Bronchial epithelial cell (primary cell): ENCODE results near the gene PRKCZ. TPM values are rescaled to one million over a fixed set of nuclear protein-coding genes. Genes with fewer than 3 reads are reported as not detected.
A peak's percentile ranks its signal among the peaks of the same experiment; 100 is the strongest.

ENCODE experiments used
- DNase-seq: peaks from one replicate; pipeline ENCODE4 v3.0.0-alpha.2; 2010; ENCODE audit warnings: low read depth
- FAIRE-seq: peaks from 2 replicates; lab custom pipeline; 2011; peaks lifted over from hg19 to GRCh38; lab: Jason Lieb, UNC
- H3K27me3 ChIP-seq: 2 replicates; pipeline ENCODE4 v1.5.1; 2011; ENCODE audit warnings: low read length; ENCODE audit not compliant: control insufficient read depth, insufficient read depth
- H3K36me3 ChIP-seq: 2 replicates; pipeline ENCODE4 v1.5.1; 2011; ENCODE audit warnings: low read length; ENCODE audit not compliant: control insufficient read depth, insufficient read depth
- H3K4me3 ChIP-seq: 2 replicates; pipeline ENCODE4 v1.5.1; 2011; ENCODE audit warnings: mild to moderate bottlenecking, low read depth, low read length, control low read depth
- CTCF ChIP-seq: IDR thresholded peaks from 2 replicates; pipeline ENCODE4 v1.5.1; 2011; ENCODE audit warnings: mild to moderate bottlenecking, moderate library complexity, low read length, control low read depth, inconsistent platforms; ENCODE audit not compliant: insufficient read depth, severe bottlenecking
- total RNA-seq: library from RNA; depleted of rRNA; stranded (reverse); fragments of >200 nt; gene quantifications from 2 replicates; pipeline ENCODE4 v1.2.1, GENCODE V29; 2014

PRKCZ gene
- total RNA-seq, 1 donor from 2014 or later: 38.4 TPM

GRCh38 chr1:2041305-2041704 is 8.9 kb upstream of the PRKCZ start:
- no peak for FAIRE-seq
- no peak for DNase-seq
- no peak for TF ChIP-seq CTCF
- no peak overlapping the region for H3K4me3 ChIP-seq
- H3K27me3 ChIP-seq: no peaks in the 10 kb centered on the region
- no peaks in the 10 kb centered on the region for H3K36me3 ChIP-seq

GRCh38 chr1:2041887-2042286 is 8.3 kb upstream of the PRKCZ start:
- no peaks in the 10 kb centered on the region for H3K27me3 ChIP-seq
- TF ChIP-seq CTCF: no peak
- no peaks in the 10 kb centered on the region for H3K36me3 ChIP-seq
- FAIRE-seq (peak; percentile 92), DNase-seq (no peak)
- H3K4me3 ChIP-seq: no peak overlapping the region

GRCh38 chr1:2042830-2043773 is 7.1 kb upstream of the PRKCZ start:
- H3K27me3 ChIP-seq: no peaks in the 10 kb centered on the region
- H3K4me3 ChIP-seq: no peak overlapping the region
- DNase-seq (no peak), FAIRE-seq (no peak)
- no peak for TF ChIP-seq CTCF
- no peaks in the 10 kb centered on the region for H3K36me3 ChIP-seq

GRCh38 chr1:2043886-2044285 is 6.3 kb upstream of the PRKCZ start:
- H3K36me3 ChIP-seq: no peaks in the 10 kb centered on the region
- H3K27me3 ChIP-seq: no peaks in the 10 kb centered on the region
- no peak for TF ChIP-seq CTCF
- no peak for DNase-seq
- H3K4me3 ChIP-seq: no peak overlapping the region
- peak; percentile 76 for FAIRE-seq

GRCh38 chr1:2044510-2045319 is 5.5 kb upstream of the PRKCZ start:
- H3K36me3 ChIP-seq: no peaks in the 10 kb centered on the region
- peak; percentile 12 for DNase-seq
- TF ChIP-seq CTCF: peak; percentile 66
- FAIRE-seq: no peak
- H3K4me3 ChIP-seq: peak overlapping the region; percentile 32
- no peaks in the 10 kb centered on the region for H3K27me3 ChIP-seq
